Esophagus squamous epithelium (tissue), 4 donors: Measurements from ENCODE around the gene FCRL5.

ENCODE experiments used
- CTCF ChIP-seq, 6 experiments: fragments of 450-650 bp in 4 of 6; fragments of 200-600 bp in 2 of 6; sonication (generic) in 2 of 6; IDR thresholded peaks; one replicate each; pipeline ENCODE4 v1.5.1; 2016 to 2019; ENCODE audit warnings: antibody characterized with exemption in 6 of 6, mild to moderate bottlenecking in 4 of 6, moderate library complexity in 4 of 6
- POLR2A ChIP-seq, 4 donors: fragments of 450-650 bp; IDR thresholded peaks; one replicate each; pipeline ENCODE4 v1.6.1; 2017; ENCODE audit warnings: antibody characterized with exemption in 4 of 4, mild to moderate bottlenecking in 4 of 4, moderate library complexity in 3 of 4

- no peak for TF ChIP-seq POLR2A (IDR thresholded peaks at IDR 0.05)
- peak in 5 of 6 experiments; percentile 32 to 61 (median 40) for TF ChIP-seq CTCF (IDR thresholded peaks at IDR 0.05)
These were observed 61.7 kb downstream of the FCRL5 start for GRCh38 chr1:157490467-157491165.
